ENCODE measurements around the gene NCAM2. TPM values are rescaled to one million over a fixed set of nuclear protein-coding genes. Genes with fewer than 3 reads are reported as not detected.

The NCAM2 gene
- total RNA-seq, 2 experiments from 2014 or later, result not detected

DNA sequence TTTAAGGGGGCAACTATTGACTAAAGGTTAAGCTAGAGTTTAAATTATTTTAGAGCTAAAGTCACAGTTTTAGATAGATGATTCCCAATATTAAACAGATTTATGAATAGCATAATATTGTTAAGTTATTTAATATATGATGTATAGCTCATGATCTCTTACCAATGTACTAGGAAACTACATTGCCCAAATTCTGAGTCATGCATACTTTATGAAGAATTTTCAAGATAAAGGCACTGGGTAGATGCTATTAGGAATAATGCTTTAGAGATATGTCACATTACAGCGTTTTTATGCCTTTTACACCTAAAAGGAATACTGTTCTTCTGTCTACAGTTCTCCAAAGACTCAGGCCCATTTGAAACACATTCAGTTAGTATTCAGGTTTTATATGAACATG, 215.1 kb downstream of the NCAM2 start:
- DNase-seq, result no peak
- Mint-ChIP-seq H3K9me3 (peaks cover 3% of the 10 kb centered on the region), H3K4me3 (no peak overlapping the region), H3K36me3 (no peaks in the 10 kb centered on the region), H3K27me3 (no peaks in the 10 kb centered on the region), H3K4me1 (ENCODE audit: low read depth) (no peaks in the 10 kb centered on the region), H3K27ac (no peak overlapping the region)
- CTCF ChIA-PET, result no interaction called here
- POLR2A ChIA-PET, result no interaction called here
- intact Hi-C loops (cut with micrococcal nuclease), result no loop called here

DNA sequence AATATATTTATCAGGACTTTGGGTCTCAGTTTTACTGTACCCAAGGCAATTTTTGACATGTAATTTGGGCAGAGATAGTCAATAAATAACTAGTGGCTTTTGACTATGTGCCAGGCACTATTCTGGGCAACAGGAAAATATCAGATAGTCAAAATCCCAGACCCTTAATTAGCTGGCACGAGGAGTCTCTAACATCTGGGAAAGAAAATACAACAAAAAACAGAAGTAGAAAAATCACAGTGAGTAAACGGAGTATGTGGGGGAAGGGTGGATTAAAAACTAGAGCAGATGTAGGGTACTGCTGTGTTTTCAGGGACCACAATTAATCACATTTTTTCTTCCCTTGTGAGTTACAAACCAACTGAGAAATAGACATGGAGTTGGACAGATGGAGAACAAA, 217.8 kb downstream of the NCAM2 start:
- no peak for DNase-seq
- no peaks in the 10 kb centered on the region for H3K36me3 Mint-ChIP-seq
- no peaks in the 10 kb centered on the region for H3K27me3 Mint-ChIP-seq

DNA sequence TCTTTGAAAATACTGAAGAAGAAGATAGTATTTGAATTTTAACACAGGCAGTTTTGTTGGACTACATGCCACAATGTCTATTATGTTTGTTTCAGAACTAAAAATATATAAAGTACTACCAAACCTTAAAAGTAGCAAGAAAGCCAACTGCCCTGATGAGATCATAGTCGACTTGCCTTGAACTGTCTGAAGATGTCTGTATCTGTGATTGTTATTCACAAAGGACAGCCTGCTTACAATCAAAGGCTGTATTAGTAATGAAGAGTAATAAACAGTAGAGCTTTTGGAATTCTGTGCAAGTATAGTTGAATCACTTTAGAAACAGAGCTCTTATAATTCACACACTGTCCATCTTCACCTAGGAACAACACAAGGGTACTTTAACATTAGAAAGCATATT, 228.3 kb downstream of the NCAM2 start:
- POLR2A ChIA-PET, result no interaction called here
- Mint-ChIP-seq H3K27ac (no peak overlapping the region), H3K9me3 (peaks cover 11% of the 10 kb centered on the region), H3K36me3 (no peaks in the 10 kb centered on the region), H3K4me1 (ENCODE audit: low read depth) (no peaks in the 10 kb centered on the region), H3K4me3 (no peak overlapping the region), H3K27me3 (no peaks in the 10 kb centered on the region)
- DNase-seq, result no peak
- intact Hi-C loops (cut with micrococcal nuclease), result no loop called here
- CTCF ChIA-PET, result no interaction called here

More for the DNA sequence above, 217.8 kb downstream of the NCAM2 start:
- POLR2A ChIA-PET, result no interaction called here
- Mint-ChIP-seq H3K9me3 (no peaks in the 10 kb centered on the region), H3K4me3 (no peak overlapping the region), H3K27ac (no peak overlapping the region), H3K4me1 (ENCODE audit: low read depth) (no peaks in the 10 kb centered on the region)
- CTCF ChIA-PET, result no interaction called here
- intact Hi-C loops (cut with micrococcal nuclease), result no loop called here

DNA sequence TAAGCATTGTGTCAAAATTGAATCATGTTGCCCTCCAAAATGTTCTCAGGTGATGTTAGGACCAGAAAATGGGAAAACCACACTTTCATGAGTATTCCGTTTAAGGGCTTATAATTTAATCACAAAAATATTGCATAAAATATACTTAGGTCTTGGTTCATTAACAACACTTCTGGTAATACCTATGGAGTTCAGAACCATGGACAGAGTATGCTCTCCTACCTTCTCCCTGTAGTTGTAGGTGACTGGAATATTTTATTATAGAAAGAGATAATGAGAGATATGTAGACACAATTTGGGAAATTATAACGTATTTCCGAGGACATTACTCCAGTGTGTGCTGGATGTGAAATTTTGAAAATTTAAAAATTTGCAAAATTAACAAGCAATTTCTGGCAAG, 232.5 kb downstream of the NCAM2 start:
- Mint-ChIP-seq H3K4me3 (no peak overlapping the region), H3K27me3 (no peaks in the 10 kb centered on the region)
- CTCF ChIA-PET, result no interaction called here

DNA sequence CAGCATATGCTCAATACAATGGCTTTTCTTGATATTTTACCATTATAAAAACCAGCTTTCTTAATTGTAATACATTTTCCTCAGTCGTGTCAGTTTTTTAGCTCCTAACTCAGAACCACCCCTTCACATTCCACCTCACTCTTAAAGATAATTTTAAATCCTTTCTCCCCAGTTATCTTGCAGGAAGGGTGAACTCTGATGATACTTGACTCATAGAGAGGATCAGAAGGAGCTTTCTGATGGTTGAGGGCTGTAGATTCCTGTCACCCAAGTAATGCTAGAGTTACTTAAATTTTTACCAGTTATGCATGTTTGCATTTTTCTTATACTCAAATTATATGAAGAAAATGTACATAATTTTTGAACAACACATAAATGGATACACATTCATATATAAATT, 233.7 kb downstream of the NCAM2 start:
- no peak for DNase-seq
- ChIA-PET CTCF (no interaction called here), POLR2A (no interaction called here)
- Mint-ChIP-seq H3K27ac (no peak overlapping the region), H3K36me3 (no peaks in the 10 kb centered on the region), H3K4me3 (no peak overlapping the region), H3K9me3 (peaks cover 4% of the 10 kb centered on the region), H3K27me3 (no peaks in the 10 kb centered on the region), H3K4me1 (ENCODE audit: low read depth) (no peaks in the 10 kb centered on the region)
- intact Hi-C loops (cut with micrococcal nuclease), result no loop called here

More for the DNA sequence above, 232.5 kb downstream of the NCAM2 start:
- intact Hi-C loops (cut with micrococcal nuclease), result no loop called here
- Mint-ChIP-seq H3K4me1 (ENCODE audit: low read depth) (no peaks in the 10 kb centered on the region), H3K27ac (no peak overlapping the region), H3K9me3 (peaks cover 4% of the 10 kb centered on the region), H3K36me3 (no peaks in the 10 kb centered on the region)
- DNase-seq, result no peak
- POLR2A ChIA-PET, result no interaction called here

DNA sequence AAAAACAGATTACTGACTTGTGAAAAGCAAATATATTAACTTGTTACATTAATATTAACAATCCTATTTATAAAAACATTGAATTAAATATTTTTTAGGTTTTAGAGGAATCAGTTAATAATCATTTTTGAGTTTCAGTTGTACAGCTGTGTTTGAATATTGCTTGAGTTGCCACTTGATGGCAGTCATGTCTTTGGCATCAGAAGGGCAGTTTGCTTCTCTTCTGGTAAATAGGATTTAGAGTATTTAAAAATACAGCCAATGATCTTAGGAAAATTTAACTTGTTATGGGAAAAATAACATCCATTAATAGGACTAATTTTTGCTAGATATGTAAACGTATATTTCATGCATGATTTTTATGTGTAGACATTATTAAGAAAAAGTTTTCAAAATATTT, 234.1 kb downstream of the NCAM2 start:
- CTCF ChIA-PET, result no interaction called here
- intact Hi-C loops (cut with micrococcal nuclease), result no loop called here
- no peaks in the 10 kb centered on the region for H3K4me1 Mint-ChIP-seq (ENCODE audit: low read depth)
- no peaks in the 10 kb centered on the region for H3K27me3 Mint-ChIP-seq
- no peak overlapping the region for H3K27ac Mint-ChIP-seq
- no peak overlapping the region for H3K4me3 Mint-ChIP-seq
- H3K9me3 Mint-ChIP-seq, result peaks cover 4% of the 10 kb centered on the region
- H3K36me3 Mint-ChIP-seq, result no peaks in the 10 kb centered on the region
- POLR2A ChIA-PET, result no interaction called here
- DNase-seq, result no peak

DNA sequence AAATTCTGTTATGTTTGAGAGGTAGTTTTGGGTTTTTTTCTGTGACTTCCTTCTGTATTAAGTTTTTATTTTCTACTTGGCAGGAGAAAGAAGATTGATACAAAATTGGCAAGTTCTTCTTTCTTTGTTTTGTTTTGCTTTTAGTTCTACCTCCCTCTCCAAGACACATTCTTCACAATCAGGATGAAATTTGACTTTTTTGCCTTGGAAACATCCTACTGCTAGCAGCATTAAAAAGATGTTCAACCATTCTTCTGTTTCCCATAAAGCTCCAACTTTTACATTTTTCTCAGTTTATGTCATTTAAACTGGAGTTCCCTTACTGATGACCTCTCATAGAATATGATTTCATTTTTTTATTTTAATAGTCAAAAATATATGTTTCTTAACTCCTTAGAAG, 234.8 kb downstream of the NCAM2 start:
- CTCF ChIA-PET, result no interaction called here
- Mint-ChIP-seq H3K9me3 (peaks cover 2% of the 10 kb centered on the region), H3K36me3 (no peaks in the 10 kb centered on the region), H3K4me3 (no peak overlapping the region), H3K4me1 (ENCODE audit: low read depth) (no peaks in the 10 kb centered on the region), H3K27ac (no peak overlapping the region), H3K27me3 (no peaks in the 10 kb centered on the region)
- DNase-seq, result no peak
- POLR2A ChIA-PET, result no interaction called here
- intact Hi-C loops (cut with micrococcal nuclease), result no loop called here

DNA sequence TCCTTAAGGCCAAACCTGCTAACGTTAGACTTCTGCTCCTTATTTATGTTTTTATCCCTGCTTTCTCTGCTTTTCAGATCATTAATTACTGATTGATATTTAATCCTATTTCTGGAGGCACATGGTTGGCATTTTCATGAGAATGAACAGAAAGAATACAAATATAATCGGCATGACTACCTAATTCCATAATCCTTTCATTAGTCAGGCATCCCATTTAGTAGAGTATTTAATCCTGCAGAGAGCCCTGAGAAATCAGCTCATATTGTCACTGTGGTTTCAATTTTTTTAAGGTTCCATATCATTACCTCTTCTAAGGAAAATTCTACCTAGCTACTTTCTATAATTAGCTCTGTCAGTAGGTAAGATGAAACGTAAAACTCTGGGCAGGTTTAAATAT, 238.8 kb downstream of the NCAM2 start:
- Mint-ChIP-seq H3K27me3 (no peaks in the 10 kb centered on the region), H3K27ac (no peak overlapping the region), H3K4me1 (ENCODE audit: low read depth) (no peaks in the 10 kb centered on the region), H3K4me3 (no peak overlapping the region), H3K36me3 (no peaks in the 10 kb centered on the region), H3K9me3 (no peaks in the 10 kb centered on the region)
- ChIA-PET POLR2A (no interaction called here), CTCF (no interaction called here)
- no peak for DNase-seq
- intact Hi-C loops (cut with micrococcal nuclease), result no loop called here

DNA sequence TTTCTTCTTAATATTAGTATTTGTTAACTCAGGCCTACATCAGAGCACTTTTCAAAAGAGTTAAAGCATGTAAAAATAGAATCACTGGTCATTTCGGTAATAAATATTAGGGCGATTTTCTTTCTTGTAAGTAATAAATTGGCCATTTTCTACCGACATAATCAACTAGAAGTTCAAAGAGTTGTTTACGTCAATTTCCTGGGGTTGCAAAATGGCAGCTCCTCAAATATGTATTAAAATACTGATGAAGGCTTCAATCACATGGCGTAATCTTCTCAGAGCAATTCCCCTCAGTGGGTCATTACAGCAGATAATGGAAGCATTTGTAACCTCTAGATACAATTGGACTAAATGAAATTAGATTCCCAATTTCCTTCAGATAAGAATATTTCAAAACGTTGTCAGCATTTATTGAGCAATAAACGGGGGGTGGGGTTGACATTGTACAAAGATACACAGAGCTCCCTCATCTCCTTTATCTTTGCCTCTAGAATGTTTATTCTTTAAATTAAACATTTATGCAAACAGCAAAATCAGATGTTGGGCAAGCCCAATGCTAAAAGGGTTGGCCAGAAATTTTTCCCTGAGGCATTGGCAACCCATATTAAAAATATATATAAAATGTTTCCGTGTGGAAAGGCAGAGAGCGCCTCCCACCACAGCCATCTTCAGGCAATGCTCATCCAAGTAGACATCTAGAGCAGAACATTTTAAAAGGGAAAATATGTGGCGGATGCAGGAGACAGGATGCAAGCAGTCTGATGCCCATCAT, 240.6 kb downstream of the NCAM2 start:
- ChIA-PET CTCF (no interaction called here), POLR2A (no interaction called here)
- Mint-ChIP-seq H3K4me1 (ENCODE audit: low read depth) (no peaks in the 10 kb centered on the region), H3K9me3 (peaks cover 4% of the 10 kb centered on the region), H3K27me3 (no peaks in the 10 kb centered on the region), H3K36me3 (no peaks in the 10 kb centered on the region), H3K4me3 (no peak overlapping the region), H3K27ac (no peak overlapping the region)
- no peak for DNase-seq
- intact Hi-C loops (cut with micrococcal nuclease), result no loop called here

DNA sequence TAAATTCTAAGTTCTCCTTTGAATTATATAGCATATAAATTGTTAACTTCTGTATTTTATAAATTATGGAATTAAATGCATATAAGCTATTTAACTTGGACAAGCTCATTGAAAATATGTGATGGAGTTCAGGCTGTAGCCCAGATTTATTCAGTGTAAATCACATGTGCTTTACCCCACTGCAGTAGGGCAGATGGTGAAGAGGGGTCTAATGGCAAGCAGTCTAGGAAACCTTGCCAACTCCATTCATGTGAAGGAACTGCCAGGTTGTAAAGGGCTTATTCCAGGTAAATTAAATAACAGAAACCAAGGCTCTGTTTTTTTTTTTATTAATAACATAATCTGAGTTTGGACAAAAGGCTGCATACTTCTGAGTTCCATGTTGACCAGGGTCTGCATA, 243.2 kb downstream of the NCAM2 start:
- intact Hi-C loops (cut with micrococcal nuclease), result no loop called here
- H3K27ac Mint-ChIP-seq, result no peak overlapping the region
- no peak for DNase-seq
- POLR2A ChIA-PET, result no interaction called here
- H3K9me3 Mint-ChIP-seq, result peaks cover 6% of the 10 kb centered on the region
- CTCF ChIA-PET, result no interaction called here
- H3K4me3 Mint-ChIP-seq, result no peak overlapping the region
- no peaks in the 10 kb centered on the region for H3K36me3 Mint-ChIP-seq
- no peaks in the 10 kb centered on the region for H3K27me3 Mint-ChIP-seq
- no peaks in the 10 kb centered on the region for H3K4me1 Mint-ChIP-seq (ENCODE audit: low read depth)

DNA sequence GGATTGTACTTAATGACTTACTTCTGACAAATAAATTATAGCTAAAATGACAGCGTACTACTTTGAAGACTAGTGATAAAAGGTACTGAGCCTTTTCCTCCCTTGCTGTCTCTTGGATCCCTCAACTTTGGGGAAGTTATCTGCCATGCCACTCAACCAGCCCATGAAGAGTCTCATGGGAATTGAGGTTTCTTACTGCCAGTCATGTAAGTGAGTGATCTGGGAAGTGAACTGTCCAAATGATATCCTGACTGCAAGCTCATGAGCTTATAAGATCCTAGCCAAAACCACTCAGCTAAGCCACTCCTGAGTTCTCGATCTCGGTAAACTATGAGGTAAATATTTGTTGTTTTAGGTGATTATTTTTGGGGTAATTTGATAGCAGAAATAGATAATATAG, 247.8 kb downstream of the NCAM2 start:
- no peak for DNase-seq
- ChIA-PET CTCF (no interaction called here), POLR2A (no interaction called here)
- Mint-ChIP-seq H3K27ac (no peak overlapping the region), H3K27me3 (no peaks in the 10 kb centered on the region), H3K9me3 (peaks cover 6% of the 10 kb centered on the region), H3K4me3 (no peak overlapping the region), H3K4me1 (ENCODE audit: low read depth) (no peaks in the 10 kb centered on the region), H3K36me3 (no peaks in the 10 kb centered on the region)
- intact Hi-C loops (cut with micrococcal nuclease), result no loop called here

DNA sequence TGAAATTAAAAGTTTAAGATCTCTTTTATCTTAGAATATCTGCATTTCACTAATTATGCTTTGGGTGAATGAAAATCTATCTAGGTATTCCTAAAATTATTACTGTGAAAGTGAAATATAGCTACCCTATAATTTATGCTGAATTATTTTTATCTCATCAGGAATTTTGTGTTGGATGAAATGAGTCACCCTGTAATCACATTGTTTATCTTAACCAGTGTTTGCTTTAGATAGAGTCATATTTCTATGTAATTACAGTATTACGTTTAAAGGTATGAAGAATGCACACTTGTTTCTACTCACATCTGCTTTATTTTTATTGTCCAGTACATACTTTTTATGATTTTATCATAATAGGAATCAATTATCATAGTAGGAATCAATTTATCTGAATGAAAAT, 249.2 kb downstream of the NCAM2 start:
- H3K27me3 Mint-ChIP-seq, result no peaks in the 10 kb centered on the region
- no peaks in the 10 kb centered on the region for H3K4me1 Mint-ChIP-seq (ENCODE audit: low read depth)
- intact Hi-C loops (cut with micrococcal nuclease), result no loop called here
- no peaks in the 10 kb centered on the region for H3K36me3 Mint-ChIP-seq
- POLR2A ChIA-PET, result no interaction called here
- no peak overlapping the region for H3K27ac Mint-ChIP-seq
- peaks cover 4% of the 10 kb centered on the region for H3K9me3 Mint-ChIP-seq
- CTCF ChIA-PET, result no interaction called here
- DNase-seq, result no peak
- H3K4me3 Mint-ChIP-seq, result no peak overlapping the region

DNA sequence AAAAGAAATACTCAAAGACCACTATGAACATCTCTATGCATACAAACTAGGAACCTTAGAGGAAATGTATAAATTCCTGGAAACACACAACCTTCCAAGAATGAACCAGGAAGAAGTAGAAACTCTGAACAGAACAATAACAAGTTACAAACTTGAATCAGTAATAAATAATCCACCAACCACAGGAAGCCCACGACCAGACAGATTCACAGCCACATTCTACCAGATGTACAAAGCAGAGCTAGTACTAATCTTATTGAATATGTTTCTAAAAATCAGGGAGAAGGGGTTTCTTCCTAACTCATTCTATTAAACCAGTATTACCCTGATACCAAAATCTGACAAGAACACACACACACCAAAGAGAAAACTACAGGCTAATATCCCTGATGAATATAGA, 263.8 kb downstream of the NCAM2 start:
- DNase-seq, result no peak
- ChIA-PET CTCF (no interaction called here), POLR2A (no interaction called here)
- intact Hi-C loops (cut with micrococcal nuclease), result no loop called here
- Mint-ChIP-seq H3K36me3 (no peaks in the 10 kb centered on the region), H3K27ac (no peak overlapping the region), H3K9me3 (peaks cover 2% of the 10 kb centered on the region), H3K4me1 (ENCODE audit: low read depth) (no peaks in the 10 kb centered on the region), H3K27me3 (no peaks in the 10 kb centered on the region), H3K4me3 (no peak overlapping the region)
